ENCODE measurements around the gene CSK. TPM values are rescaled to one million over a fixed set of nuclear protein-coding genes. Genes with fewer than 3 reads are reported as not detected.

CSK gene
- total RNA-seq, 1 experiment from 2014 or later: 82.6 TPM

- DNase-seq: no peak
- BruUV-seq (replicated peaks): no TSS peak
- no peak for TF ChIP-seq CTCF (IDR thresholded peaks at IDR 0.05; ENCODE audit: unreplicated experiment)
- H3K9me3 Mint-ChIP-seq (ENCODE audit: low read depth, unreplicated experiment): no peaks in the 10 kb centered on the region
- peaks cover 16% of the 10 kb centered on the region for H3K4me1 Mint-ChIP-seq (ENCODE audit: low read depth, unreplicated experiment)
- intact Hi-C loops (cut with micrococcal nuclease; ENCODE audit: unreplicated experiment): no loop called here
- CTCF ChIA-PET: interaction anchor here (0.5 to 0.9 kb wide), 3 partner anchors 10 to 71 kb away, joined by 3 to 4 read pairs (median 3); no protein-coding TSS in a partner anchor
- no peaks in the 10 kb centered on the region for H3K36me3 Mint-ChIP-seq (ENCODE audit: insufficient read depth, unreplicated experiment)
- no peak overlapping the region for H3K27ac Mint-ChIP-seq (ENCODE audit: unreplicated experiment)
- peaks cover 49% of the 10 kb centered on the region for H3K27me3 Mint-ChIP-seq (ENCODE audit: unreplicated experiment)
- H3K4me3 Mint-ChIP-seq (ENCODE audit: low read depth, unreplicated experiment): no peak overlapping the region
Measured at GRCh38 chr15:74830868-74831267, 49.0 kb downstream of the CSK start.

GRCh38 chr15:74831813-74832495, 50.1 kb downstream of the CSK start:
- CTCF ChIA-PET: interaction anchor here (0.8 kb wide), 1 partner anchor 17 kb away, joined by 3 read pairs; no protein-coding TSS in a partner anchor
- H3K9me3 Mint-ChIP-seq (ENCODE audit: low read depth, unreplicated experiment): no peaks in the 10 kb centered on the region
- no peaks in the 10 kb centered on the region for H3K36me3 Mint-ChIP-seq (ENCODE audit: insufficient read depth, unreplicated experiment)
- H3K27me3 Mint-ChIP-seq (ENCODE audit: unreplicated experiment): peaks cover 38% of the 10 kb centered on the region
- H3K27ac Mint-ChIP-seq (ENCODE audit: unreplicated experiment): no peak overlapping the region
- intact Hi-C loops (cut with micrococcal nuclease; ENCODE audit: unreplicated experiment): no loop called here
- BruUV-seq (replicated peaks): no TSS peak
- H3K4me1 Mint-ChIP-seq (ENCODE audit: low read depth, unreplicated experiment): peaks cover 16% of the 10 kb centered on the region
- H3K4me3 Mint-ChIP-seq (ENCODE audit: low read depth, unreplicated experiment): no peak overlapping the region
- no peak for TF ChIP-seq CTCF (IDR thresholded peaks at IDR 0.05; ENCODE audit: unreplicated experiment)
- DNase-seq: no peak

- Mint-ChIP-seq H3K9me3 (ENCODE audit: low read depth, unreplicated experiment) (no peaks in the 10 kb centered on the region), H3K27me3 (ENCODE audit: unreplicated experiment) (peaks cover 29% of the 10 kb centered on the region), H3K27ac (ENCODE audit: unreplicated experiment) (no peak overlapping the region), H3K4me1 (ENCODE audit: low read depth, unreplicated experiment) (peaks cover 16% of the 10 kb centered on the region), H3K4me3 (ENCODE audit: low read depth, unreplicated experiment) (no peak overlapping the region), H3K36me3 (ENCODE audit: insufficient read depth, unreplicated experiment) (no peaks in the 10 kb centered on the region)
- DNase-seq: no peak
- no TSS peak for BruUV-seq (replicated peaks)
- CTCF ChIA-PET: interaction anchor here (0.8 kb wide), 1 partner anchor 18 kb away, joined by 3 read pairs; no protein-coding TSS in a partner anchor
- TF ChIP-seq CTCF (IDR thresholded peaks at IDR 0.05; ENCODE audit: unreplicated experiment): no peak
- intact Hi-C loops (cut with micrococcal nuclease; ENCODE audit: unreplicated experiment): no loop called here
Measured at GRCh38 chr15:74832826-74833225, 50.9 kb downstream of the CSK start.

GRCh38 chr15:74833376-74834107, 51.7 kb downstream of the CSK start:
- peaks cover 22% of the 10 kb centered on the region for H3K27me3 Mint-ChIP-seq (ENCODE audit: unreplicated experiment)
- H3K27ac Mint-ChIP-seq (ENCODE audit: unreplicated experiment): no peak overlapping the region
- no peak for TF ChIP-seq CTCF (IDR thresholded peaks at IDR 0.05; ENCODE audit: unreplicated experiment)
- CTCF ChIA-PET: no interaction called here
- DNase-seq: no peak
- peaks cover 16% of the 10 kb centered on the region for H3K4me1 Mint-ChIP-seq (ENCODE audit: low read depth, unreplicated experiment)
- intact Hi-C loops (cut with micrococcal nuclease; ENCODE audit: unreplicated experiment): no loop called here
- H3K36me3 Mint-ChIP-seq (ENCODE audit: insufficient read depth, unreplicated experiment): no peaks in the 10 kb centered on the region
- H3K9me3 Mint-ChIP-seq (ENCODE audit: low read depth, unreplicated experiment): no peaks in the 10 kb centered on the region
- BruUV-seq (replicated peaks): no TSS peak
- H3K4me3 Mint-ChIP-seq (ENCODE audit: low read depth, unreplicated experiment): no peak overlapping the region

Measured in Calu3 (cell line).